Measurements from ENCODE around the gene SAP30BP. TPM values are rescaled to one million over a fixed set of nuclear protein-coding genes. Genes with fewer than 3 reads are reported as not detected.

Gene SAP30BP
- total and polyA plus RNA-seq, 2 experiments from 2014 or later = 44.9 to 97.9 TPM

DNA sequence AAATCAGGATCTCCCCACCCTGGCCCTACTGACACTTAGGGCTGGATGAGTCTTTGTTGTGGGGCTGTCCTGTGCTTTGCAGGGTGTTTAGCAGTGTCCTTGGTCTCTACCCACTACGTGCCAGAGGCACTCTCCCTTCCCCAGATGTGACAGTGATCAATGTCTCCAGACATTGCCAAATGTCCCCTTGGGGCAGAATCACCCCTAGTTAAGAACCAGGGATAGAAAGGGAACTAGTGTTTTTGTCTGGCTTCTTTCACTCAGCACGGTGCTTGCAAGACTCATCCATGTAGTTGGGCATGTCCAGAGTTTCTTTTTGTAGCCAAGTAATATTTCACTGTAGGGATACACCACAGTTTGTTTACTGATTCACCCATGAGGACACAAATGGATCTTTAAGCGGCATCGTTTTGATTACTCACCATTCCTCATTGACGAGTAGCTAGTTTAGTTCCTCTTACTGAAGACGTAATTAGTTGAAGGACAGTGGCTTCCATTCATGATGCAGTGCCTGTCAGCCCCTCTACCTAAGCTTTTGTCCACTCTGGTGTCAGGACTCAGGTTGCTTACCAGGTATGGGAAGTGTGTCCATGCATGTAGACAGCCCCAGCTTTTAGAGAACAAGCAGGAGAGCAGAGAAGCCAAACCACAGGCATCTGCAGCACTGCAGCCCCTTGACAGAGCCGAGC lies 28.1 kb downstream of the SAP30BP start:
- H3K4me3 Mint-ChIP-seq = no peak overlapping the region
- peaks cover 16% of the 10 kb centered on the region for H3K27me3 Mint-ChIP-seq (ENCODE audit: insufficient read depth, low read depth, poor library complexity)
- no peaks in the 10 kb centered on the region for H3K9me3 Mint-ChIP-seq
- Histone ChIP-seq H3K4me3 (no peak overlapping the region), H3K27me3 (ENCODE audit: insufficient read depth) (no peaks in the 10 kb centered on the region), H3F3A (replicated peaks; ENCODE audit: low read depth) (no peaks in the 10 kb centered on the region), H3K36me3 (ENCODE audit: insufficient read depth) (peaks cover 8% of the 10 kb centered on the region; the same call in 1 of the 2 replicates), H3K27ac (ENCODE audit: low read depth) (no peak overlapping the region), H3K4me1 (ENCODE audit: insufficient read depth) (no peaks in the 10 kb centered on the region), H3K4me2 (no peak overlapping the region), H4K20me1 (replicated peaks; ENCODE audit: insufficient read depth) (peaks cover 7% of the 10 kb centered on the region), H2AFZ (no peak overlapping the region), H3K79me2 (replicated peaks; ENCODE audit: insufficient read depth) (peaks cover 18% of the 10 kb centered on the region; the same call in 1 of the 2 replicates), H3K9me2 (ENCODE audit: insufficient read depth) (no peaks in the 10 kb centered on the region)
- TF ChIP-seq ZNF114 (CRISPR knock-in tag; IDR thresholded peaks at IDR 0.05) (no peak), EZH2 (IDR thresholded peaks at IDR 0.05; ENCODE audit: low read depth, unreplicated experiment) (no peak), EZH2phosphoT487 (IDR thresholded peaks at IDR 0.05; ENCODE audit: unreplicated experiment) (no peak), ZNF331 (CRISPR knock-in tag; IDR thresholded peaks at IDR 0.05; ENCODE audit: low read depth) (no peak), JUNB (IDR thresholded peaks at IDR 0.05; ENCODE audit: unreplicated experiment) (no peak), CREB1 (CRISPR knock-in tag; IDR thresholded peaks at IDR 0.05; ENCODE audit: low read depth) (no peak), STAT1 (IDR thresholded peaks at IDR 0.05; ENCODE audit: unreplicated experiment) (no peak), POLR2AphosphoS5 (IDR thresholded peaks at IDR 0.05; ENCODE audit: low read depth) (no peak), NANOG (IDR thresholded peaks at IDR 0.05; ENCODE audit: borderline replicate concordance) (no peak)
- TF ChIP-seq, protein P1, sequence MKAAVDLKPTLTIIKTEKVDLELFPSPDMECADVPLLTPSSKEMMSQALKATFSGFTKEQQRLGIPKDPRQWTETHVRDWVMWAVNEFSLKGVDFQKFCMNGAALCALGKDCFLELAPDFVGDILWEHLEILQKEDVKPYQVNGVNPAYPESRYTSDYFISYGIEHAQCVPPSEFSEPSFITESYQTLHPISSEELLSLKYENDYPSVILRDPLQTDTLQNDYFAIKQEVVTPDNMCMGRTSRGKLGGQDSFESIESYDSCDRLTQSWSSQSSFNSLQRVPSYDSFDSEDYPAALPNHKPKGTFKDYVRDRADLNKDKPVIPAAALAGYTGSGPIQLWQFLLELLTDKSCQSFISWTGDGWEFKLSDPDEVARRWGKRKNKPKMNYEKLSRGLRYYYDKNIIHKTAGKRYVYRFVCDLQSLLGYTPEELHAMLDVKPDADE (IDR thresholded peaks at IDR 0.05) = no peak
- TF ChIP-seq, protein P2, sequence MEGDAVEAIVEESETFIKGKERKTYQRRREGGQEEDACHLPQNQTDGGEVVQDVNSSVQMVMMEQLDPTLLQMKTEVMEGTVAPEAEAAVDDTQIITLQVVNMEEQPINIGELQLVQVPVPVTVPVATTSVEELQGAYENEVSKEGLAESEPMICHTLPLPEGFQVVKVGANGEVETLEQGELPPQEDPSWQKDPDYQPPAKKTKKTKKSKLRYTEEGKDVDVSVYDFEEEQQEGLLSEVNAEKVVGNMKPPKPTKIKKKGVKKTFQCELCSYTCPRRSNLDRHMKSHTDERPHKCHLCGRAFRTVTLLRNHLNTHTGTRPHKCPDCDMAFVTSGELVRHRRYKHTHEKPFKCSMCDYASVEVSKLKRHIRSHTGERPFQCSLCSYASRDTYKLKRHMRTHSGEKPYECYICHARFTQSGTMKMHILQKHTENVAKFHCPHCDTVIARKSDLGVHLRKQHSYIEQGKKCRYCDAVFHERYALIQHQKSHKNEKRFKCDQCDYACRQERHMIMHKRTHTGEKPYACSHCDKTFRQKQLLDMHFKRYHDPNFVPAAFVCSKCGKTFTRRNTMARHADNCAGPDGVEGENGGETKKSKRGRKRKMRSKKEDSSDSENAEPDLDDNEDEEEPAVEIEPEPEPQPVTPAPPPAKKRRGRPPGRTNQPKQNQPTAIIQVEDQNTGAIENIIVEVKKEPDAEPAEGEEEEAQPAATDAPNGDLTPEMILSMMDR (conservative IDR thresholded peaks at IDR 0.05; ENCODE audit: low read depth in 2 of 2) = no peak
- TF ChIP-seq, protein P3, sequence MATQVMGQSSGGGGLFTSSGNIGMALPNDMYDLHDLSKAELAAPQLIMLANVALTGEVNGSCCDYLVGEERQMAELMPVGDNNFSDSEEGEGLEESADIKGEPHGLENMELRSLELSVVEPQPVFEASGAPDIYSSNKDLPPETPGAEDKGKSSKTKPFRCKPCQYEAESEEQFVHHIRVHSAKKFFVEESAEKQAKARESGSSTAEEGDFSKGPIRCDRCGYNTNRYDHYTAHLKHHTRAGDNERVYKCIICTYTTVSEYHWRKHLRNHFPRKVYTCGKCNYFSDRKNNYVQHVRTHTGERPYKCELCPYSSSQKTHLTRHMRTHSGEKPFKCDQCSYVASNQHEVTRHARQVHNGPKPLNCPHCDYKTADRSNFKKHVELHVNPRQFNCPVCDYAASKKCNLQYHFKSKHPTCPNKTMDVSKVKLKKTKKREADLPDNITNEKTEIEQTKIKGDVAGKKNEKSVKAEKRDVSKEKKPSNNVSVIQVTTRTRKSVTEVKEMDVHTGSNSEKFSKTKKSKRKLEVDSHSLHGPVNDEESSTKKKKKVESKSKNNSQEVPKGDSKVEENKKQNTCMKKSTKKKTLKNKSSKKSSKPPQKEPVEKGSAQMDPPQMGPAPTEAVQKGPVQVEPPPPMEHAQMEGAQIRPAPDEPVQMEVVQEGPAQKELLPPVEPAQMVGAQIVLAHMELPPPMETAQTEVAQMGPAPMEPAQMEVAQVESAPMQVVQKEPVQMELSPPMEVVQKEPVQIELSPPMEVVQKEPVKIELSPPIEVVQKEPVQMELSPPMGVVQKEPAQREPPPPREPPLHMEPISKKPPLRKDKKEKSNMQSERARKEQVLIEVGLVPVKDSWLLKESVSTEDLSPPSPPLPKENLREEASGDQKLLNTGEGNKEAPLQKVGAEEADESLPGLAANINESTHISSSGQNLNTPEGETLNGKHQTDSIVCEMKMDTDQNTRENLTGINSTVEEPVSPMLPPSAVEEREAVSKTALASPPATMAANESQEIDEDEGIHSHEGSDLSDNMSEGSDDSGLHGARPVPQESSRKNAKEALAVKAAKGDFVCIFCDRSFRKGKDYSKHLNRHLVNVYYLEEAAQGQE (IDR thresholded peaks at IDR 0.05; ENCODE audit: unreplicated experiment) = no peak
- TF ChIP-seq, protein P4, sequence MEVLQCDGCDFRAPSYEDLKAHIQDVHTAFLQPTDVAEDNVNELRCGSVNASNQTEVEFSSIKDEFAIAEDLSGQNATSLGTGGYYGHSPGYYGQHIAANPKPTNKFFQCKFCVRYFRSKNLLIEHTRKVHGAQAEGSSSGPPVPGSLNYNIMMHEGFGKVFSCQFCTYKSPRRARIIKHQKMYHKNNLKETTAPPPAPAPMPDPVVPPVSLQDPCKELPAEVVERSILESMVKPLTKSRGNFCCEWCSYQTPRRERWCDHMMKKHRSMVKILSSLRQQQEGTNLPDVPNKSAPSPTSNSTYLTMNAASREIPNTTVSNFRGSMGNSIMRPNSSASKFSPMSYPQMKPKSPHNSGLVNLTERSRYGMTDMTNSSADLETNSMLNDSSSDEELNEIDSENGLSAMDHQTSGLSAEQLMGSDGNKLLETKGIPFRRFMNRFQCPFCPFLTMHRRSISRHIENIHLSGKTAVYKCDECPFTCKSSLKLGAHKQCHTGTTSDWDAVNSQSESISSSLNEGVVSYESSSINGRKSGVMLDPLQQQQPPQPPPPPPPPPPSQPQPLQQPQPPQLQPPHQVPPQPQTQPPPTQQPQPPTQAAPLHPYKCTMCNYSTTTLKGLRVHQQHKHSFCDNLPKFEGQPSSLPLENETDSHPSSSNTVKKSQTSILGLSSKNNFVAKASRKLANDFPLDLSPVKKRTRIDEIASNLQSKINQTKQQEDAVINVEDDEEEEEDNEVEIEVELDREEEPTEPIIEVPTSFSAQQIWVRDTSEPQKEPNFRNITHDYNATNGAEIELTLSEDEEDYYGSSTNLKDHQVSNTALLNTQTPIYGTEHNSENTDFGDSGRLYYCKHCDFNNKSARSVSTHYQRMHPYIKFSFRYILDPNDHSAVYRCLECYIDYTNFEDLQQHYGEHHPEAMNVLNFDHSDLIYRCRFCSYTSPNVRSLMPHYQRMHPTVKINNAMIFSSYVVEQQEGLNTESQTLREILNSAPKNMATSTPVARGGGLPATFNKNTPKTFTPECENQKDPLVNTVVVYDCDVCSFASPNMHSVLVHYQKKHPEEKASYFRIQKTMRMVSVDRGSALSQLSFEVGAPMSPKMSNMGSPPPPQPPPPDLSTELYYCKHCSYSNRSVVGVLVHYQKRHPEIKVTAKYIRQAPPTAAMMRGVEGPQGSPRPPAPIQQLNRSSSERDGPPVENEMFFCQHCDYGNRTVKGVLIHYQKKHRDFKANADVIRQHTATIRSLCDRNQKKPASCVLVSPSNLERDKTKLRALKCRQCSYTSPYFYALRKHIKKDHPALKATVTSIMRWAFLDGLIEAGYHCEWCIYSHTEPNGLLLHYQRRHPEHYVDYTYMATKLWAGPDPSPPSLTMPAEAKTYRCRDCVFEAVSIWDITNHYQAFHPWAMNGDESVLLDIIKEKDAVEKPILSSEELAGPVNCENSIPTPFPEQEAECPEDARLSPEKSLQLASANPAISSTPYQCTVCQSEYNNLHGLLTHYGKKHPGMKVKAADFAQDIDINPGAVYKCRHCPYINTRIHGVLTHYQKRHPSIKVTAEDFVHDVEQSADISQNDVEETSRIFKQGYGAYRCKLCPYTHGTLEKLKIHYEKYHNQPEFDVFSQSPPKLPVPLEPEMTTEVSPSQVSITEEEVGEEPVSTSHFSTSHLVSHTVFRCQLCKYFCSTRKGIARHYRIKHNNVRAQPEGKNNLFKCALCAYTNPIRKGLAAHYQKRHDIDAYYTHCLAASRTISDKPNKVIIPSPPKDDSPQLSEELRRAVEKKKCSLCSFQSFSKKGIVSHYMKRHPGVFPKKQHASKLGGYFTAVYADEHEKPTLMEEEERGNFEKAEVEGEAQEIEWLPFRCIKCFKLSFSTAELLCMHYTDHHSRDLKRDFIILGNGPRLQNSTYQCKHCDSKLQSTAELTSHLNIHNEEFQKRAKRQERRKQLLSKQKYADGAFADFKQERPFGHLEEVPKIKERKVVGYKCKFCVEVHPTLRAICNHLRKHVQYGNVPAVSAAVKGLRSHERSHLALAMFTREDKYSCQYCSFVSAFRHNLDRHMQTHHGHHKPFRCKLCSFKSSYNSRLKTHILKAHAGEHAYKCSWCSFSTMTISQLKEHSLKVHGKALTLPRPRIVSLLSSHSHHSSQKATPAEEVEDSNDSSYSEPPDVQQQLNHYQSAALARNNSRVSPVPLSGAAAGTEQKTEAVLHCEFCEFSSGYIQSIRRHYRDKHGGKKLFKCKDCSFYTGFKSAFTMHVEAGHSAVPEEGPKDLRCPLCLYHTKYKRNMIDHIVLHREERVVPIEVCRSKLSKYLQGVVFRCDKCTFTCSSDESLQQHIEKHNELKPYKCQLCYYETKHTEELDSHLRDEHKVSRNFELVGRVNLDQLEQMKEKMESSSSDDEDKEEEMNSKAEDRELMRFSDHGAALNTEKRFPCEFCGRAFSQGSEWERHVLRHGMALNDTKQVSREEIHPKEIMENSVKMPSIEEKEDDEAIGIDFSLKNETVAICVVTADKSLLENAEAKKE (CRISPR knock-in tag; IDR thresholded peaks at IDR 0.05) = no peak
- peaks cover 24% of the 10 kb centered on the region for H3K4me1 Mint-ChIP-seq
- H3K27ac Mint-ChIP-seq = no peak overlapping the region; the same call in 1 of the 2 replicates
- peaks cover 30% of the 10 kb centered on the region for H3K36me3 Mint-ChIP-seq (ENCODE audit: low read depth)
- no peak for ATAC-seq
- DNase-seq (ENCODE audit: low spot score) = no peak

Measured in GM23338 (cell line).